Measurements from ENCODE around the gene RAD50.
A peak's percentile ranks its signal among the peaks of the same experiment; 100 is the strongest.
"Not testable (repeated sequence)": the region's sequence is repeated elsewhere in the genome, so short reads cannot be mapped to it uniquely, and the experiment has no call there.

The RAD50 gene

DNA sequence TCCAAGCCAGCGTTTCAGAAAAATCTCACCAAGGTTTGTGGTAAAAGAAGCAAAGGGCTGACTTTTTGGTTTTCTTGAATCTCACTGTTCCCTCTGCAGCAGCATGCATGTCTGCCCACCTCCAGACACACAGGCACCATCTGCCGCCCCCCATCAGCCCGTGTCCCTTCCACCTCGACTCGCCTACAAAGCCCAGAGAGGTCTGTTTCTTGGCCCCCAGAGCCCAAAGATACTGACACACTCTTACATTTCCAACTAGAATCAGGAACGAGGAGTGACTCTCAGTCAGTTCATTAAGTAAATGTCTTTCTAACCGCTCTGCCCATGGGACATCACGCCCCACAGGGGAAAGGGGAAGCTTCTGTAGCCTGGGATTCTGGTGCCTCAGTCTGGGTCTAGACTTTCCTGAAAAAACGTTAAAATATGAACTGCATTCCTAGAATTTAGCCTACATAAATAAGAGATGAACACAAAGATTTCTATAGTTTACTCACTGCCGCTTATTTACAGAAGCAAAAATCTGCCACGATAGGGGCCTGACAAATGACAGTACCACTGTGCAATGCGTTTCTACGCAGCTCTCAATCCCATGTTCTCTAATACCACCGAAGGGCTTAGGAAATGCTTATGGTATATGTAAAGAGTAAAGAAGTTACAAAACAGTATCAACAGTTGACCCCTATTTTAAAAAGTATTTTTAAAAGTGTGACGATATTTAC, 121.1 kb downstream of the RAD50 start:
- no peak for DNase-seq

DNA sequence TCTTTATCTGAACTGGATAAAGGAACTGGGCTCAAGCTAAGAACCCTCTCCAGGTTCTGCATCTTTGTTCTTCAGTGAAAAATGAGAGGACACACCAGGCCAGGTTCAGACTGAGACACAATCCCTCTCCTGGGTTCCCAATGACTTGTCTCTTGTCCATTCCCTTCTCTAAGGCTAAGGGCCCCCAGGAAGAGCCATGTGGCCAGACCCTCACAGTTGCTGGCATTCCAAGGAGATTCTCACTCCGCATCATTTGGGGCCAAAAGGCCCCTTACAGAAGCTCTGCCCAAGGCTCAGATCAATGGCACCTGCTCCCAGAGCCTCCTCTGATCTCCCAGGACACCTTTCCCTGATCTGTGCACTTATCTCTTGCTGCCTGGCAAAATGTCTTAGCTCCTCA, 122.0 kb downstream of the RAD50 start:
- DNase-seq, result no peak

DNA sequence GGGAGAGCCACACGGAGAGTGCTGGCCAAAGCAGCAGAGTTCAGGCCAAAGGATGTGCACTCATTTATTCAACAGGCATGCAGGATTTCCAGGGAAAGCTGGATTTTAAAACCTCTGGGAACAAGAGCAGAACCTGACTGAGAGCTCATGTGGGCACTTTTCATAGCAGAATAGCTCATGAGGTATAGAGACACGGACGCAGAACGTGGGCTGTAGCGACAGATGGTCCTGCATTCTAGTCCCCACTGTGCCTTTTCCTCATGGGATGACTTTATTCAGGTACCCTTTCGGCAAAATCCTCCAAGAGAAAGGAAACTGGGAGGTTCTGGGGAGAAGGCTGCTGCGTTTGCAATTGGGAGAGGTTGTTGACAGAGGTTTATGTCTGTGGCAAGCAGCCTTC, 122.4 kb downstream of the RAD50 start:
- DNase-seq, result no peak

DNA sequence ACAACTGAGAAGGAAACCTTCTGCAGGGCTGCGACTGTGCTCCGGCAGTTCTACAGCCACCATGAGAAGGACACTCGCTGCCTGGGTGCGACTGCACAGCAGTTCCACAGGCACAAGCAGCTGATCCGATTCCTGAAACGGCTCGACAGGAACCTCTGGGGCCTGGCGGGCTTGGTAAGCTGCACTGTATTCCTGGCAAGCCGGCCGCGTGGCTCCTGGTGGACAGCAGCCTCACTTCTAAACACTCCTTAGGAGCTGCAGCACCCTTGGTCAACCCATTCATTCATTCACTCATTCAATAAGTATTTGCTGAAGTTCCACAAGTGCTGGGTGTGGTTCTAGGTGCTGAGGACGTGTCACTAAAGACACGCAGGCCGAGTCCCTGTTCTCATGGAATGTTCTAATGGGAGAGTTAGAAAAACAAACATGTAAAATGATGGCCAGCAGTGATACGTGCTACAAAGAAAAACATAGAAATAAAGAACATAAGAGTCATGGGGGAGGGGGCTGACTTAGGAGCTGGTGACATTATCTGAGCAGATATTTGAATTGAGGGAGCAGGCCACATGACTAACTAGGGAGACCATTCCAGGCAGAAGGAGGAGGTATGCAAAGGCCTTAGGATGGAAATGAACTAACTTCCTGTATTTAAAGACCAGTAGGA, 123.1 kb downstream of the RAD50 start:
- DNase-seq, result no peak

DNA sequence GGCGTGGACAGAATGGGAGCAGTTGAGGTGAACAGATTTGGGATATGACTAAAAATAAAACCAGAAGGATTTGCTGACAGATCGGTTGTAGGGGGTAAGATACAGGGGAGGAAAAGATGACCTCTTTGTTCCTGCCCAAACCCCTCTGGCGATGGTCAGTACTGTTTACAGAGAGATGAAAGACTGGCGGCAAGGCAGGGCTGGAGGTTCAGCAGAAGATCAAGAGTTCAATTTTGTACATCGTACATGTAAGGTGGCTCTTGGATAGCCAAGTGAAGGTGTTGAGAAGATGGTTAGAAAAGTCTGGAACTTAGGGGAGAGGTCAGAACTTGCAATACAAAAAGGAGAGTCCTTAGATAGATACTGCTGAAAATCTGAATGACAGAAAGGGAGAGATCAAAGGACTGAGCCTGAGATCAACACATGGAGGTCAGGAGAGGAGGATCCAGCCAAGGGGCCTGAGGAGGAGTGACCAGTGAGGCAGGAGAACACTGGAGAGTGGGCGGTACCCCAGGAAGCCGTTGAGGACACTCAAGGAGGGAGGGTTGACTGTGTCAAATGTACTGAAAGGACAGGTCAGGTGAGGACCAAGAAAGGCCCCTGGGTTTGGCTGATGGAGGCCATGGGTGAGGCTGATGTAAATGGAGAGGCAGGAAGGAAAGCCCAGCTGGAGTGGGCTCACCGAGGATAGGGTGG, 124.2 kb downstream of the RAD50 start:
- no peak for DNase-seq

DNA sequence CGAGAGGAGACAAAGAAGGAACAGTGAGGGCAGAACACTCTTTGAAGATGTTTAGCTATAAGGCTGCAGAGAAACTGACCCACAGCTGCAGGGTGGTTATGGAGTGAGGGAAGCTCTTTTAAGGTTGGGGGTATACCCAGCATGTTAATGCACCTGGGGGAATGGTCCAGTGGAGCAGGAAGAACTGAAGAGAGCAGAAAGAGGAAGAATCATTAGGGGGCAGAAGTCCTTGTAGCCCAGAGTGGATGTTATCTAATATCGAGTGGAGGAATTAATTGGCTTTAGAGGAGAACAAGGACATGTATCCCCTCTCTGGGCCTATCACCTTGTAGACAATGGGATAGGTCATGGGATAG, 124.7 kb downstream of the RAD50 start:
- no peak for DNase-seq

DNA sequence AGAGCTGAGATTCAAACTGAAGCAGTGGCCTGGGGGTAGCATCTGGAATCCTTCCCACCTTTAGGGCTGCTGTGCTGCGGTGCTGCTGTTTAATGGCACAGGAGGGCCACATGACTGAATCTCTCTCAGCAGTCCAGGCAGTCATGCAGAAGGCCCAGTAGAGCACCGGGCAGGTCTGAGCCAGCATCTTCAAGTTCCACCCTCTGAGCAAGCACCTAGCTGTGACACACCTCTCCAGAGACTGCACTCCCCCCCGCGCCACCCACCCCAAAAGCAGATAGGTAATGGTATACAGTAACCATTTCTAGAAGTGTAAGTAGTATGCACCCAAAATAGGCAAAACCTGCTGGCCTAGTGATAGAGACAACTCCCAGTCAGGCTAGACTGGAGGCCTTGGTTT, 125.2 kb downstream of the RAD50 start:
- no peak for DNase-seq

DNA sequence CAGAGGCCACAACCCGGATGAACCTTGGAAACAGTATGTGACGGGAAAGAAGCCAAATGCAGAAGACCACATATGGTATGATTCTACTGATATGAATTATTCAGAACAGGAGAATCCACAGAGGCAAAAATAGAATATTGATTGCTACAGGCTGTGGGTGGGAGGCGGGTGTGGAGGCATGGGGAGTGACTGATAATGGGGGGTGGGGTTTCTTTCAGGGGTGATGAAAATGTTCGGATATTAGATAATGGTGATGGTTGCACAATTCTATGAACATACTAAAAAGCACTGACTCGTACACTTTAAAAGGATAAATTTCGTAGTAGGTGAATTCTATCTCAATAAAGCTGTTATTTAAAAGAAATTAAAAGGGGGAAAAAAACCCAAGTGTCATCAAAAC, 127.7 kb downstream of the RAD50 start:
- no peak for DNase-seq

DNA sequence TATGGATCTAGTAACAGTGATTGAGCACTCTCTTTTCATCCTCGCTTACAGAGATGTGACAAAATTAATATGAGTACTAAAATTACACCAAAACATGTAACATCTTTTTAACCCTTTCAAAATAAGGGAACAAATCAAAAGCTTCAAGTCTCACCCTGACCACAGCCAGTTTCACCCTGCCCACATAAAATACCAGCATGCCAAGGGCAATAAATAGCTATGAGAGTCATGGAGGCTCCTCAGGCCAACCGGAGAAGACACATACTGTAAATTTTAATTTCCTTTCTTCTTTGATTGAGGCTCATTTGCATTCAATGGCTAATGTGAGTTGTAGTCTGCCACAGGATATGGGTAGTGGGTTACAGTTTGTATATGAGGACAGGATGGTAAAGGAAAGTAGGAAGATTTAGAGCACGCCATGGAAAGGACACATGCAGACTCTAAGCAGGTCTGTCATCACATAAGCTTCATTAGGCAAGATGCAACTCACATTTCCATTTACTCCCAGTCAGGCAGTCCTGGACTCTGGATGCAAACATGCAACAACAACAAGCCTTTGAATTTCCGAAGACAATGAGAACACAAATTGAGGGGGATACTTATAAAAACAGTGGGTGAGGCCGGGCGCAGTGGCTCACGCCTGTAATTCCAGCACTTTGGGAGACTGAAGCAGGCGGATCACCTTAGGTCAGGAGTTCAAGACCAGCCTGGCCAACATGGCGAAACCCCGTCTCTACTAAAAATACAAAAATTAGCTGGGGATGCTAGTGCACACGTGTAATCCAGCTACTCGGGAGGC, 128.3 kb downstream of the RAD50 start:
- DNase-seq, result no peak

DNA sequence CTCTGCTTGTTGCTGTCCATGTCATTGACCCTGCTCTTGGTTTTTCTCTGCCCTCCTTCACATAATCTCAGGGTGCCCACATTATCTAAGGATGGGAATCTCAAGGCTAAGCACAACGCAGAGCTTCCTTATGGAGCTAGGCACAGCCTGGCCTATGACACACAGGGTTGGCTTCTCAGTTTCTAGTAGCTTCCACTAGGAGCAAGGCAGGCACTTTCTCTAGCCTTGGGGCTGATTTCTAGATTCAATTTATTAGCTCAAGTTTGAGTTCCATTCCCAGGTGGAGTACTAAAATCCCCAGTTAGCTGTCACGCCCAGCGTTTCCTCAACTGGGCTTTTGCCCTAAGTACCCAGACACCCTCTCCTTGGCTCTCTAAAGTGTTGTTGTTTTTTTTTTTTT, 129.4 kb downstream of the RAD50 start:
- no peak for DNase-seq

DNA sequence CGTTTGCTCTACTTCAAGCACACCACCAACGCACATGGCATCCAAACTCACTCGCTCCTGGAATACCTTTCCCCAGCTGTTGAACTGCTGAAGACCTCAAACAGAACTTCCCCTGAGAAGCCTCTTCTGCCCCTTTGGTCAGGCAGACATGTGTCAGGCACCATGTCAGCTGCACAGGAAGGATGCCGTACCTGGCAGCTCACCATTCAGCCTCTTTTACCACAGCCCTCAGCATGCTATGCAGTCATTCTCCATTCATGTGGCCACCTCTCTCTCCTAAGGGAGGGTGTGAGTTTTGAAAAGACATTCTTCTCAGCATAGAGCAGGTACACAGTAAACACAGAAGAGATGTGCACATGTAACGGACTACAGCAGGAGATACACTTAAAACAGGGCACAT, 131.2 kb downstream of the RAD50 start:
- no peak for DNase-seq

DNA sequence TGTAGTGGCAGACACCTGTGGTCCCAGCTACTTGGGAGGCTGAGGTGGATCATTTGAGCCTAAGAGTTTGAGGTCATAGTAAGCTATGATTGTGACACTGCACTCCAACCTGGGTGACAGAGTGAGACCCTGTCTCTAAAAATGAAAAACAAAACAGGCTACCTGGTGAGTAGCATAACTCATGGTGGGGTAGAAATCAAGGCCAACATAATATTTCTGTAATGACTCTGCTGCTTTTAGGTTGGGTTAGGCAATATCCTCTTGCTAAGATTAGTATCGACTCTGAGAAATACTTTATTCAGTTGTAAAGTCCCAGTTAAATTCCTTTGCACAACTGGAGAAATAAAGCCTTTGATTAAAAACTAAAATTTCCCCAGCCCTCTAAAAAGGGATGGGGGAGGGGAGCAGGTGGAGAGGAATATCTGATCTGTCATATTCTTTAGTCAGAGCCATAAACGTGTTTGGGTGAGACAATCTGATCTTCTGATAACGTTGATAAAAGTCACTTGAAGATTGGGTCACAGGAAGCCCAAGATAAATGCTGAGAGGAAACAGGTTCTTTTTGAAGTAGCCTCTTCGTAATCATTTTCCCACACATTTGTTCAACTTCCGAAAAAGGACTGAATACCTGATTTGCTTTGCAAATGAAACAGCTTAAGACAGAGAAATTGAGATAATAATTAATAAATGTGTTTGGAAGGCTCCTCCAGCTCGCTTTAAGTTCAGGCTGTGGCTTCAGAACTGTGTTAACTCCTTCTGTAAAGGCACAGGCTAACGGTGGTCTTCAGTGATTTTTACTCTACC, 132.0 kb downstream of the RAD50 start:
- peak; percentile 25 for DNase-seq

DNA sequence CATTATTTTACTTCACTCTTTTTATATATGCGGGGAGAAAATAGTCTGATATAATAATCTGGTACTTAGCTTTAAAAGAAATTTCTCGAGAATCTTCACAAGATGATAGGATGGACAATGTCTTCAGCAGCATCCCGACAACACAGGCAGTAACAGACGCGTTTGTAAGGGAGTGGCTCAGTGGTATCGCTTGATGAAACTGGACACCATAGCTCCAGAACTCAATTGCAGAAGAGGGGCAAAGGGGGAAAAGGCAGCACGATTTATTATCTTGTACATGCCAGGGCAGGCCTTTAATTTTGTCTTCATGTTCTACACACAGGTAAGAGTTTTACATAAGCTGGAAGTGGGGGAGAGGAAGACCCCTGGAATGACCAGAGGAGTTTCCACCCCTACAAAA, 132.7 kb downstream of the RAD50 start:
- no peak for DNase-seq

DNA sequence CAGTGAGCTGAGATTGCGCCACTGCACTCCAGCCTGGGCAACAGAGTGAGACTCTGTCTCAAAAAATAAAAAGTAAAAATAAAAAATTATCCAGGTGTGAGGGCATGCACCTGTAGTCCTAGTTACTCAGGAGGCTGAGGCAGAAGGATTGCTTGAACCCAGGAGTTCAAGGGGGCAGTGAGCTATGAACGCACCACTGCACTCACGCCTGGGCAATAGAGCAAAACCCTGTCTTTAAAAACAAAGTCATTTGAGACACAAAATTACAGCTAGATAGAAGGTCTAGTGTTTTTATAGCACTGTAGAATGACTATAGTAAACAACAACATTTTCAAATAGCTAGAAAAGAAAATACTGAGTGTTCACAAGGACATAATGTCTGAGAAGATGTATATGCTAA, 133.4 kb downstream of the RAD50 start:
- DNase-seq, result no peak

DNA sequence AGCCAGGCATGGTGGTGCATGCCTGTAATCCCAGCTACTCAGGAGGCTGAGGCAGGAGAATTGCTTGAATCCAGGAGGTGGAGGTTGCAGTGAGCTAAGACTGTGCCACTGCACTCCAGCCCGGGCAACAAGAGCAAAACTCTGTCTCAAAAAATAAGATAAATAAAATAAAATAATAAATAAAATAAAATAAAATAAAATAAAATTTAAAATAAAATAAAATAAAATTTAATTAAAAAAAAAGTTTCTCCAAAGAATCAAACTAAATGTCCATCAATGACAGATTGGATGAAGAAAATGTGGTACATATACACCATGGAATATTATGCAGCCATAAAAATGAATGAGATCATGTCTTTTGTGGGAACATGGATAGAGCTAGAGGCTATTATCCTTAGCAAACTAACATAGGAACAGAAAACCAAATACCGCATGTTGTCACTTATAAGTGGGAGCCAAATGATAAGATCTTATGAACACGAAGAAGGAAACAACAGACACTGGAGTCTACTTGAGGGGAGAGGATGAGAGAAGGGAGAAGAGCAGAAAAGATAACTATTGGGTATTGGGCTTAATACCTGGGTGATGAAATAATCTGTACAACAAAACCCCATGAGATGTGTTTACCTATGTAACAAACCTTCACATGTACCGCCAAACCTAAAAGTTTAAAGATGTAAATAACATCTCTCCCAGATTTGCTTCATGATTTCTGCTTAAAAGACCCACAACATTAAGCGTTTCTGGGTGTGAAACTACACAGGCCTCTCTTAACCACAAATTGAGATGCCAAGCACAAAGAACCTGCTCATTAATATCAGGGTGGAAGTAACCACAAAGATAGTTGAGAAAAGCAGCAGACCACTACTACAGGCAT, 135.2 kb downstream of the RAD50 start:
- DNase-seq, result not testable (repeated sequence)

DNA sequence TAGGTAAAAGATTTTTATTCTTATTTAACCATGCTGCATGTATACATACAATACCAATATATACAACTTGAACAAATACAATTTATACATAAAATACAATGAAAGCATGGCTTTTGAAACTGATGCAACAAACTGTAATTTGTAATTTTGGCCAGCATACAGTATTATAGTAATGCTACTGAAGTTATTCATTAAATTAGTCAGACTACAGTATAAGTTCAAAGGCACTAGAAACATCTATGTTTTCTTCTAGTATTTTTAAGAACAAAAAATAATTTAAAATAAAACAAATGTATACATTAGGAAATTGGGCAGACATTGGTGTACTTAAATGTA, 135.8 kb downstream of the RAD50 start:
- DNase-seq, result no peak
